Parathyroid adenoma (tissue), 2 donors: ENCODE results near the gene HINFP.
A peak's percentile ranks its signal among the peaks of the same experiment; 100 is the strongest.

Experiments
- H2AFZ ChIP-seq: fragments of 300-600 bp; sonication (generic); one replicate; pipeline ENCODE4 v1.7.0; 2017; ENCODE audit warnings: antibody characterized with exemption, mild to moderate bottlenecking
- H3K27ac ChIP-seq: fragments of 300-600 bp; sonication (generic); one replicate; pipeline ENCODE4 v1.7.0; 2017
- H3K27me3 ChIP-seq: fragments of 300-600 bp; sonication (generic); one replicate; pipeline ENCODE4 v1.7.0; 2017; ENCODE audit warnings: low read length; ENCODE audit not compliant: control insufficient read depth, insufficient read depth
- H3K36me3 ChIP-seq: fragments of 300-600 bp; sonication (generic); one replicate; pipeline ENCODE4 v1.7.0; 2017; ENCODE audit warnings: low read length; ENCODE audit not compliant: control insufficient read depth, insufficient read depth
- H3K4me1 ChIP-seq: fragments of 300-600 bp; sonication (generic); one replicate; pipeline ENCODE4 v1.7.0; 2017; ENCODE audit warnings: control low read depth
- H3K4me2 ChIP-seq: fragments of 300-600 bp; sonication (generic); one replicate; pipeline ENCODE4 v1.7.0; 2017; ENCODE audit warnings: low read length
- H3K4me3 ChIP-seq: fragments of 300-600 bp; sonication (generic); one replicate; pipeline ENCODE4 v1.7.0; 2017; ENCODE audit warnings: low read depth, low read length
- H3K79me2 ChIP-seq: fragments of 300-600 bp; sonication (generic); one replicate; pipeline ENCODE4 v1.7.0; 2017; ENCODE audit warnings: control low read depth
- H3K9ac ChIP-seq: fragments of 300-600 bp; sonication (generic); one replicate; pipeline ENCODE4 v1.7.0; 2017; ENCODE audit warnings: mild to moderate bottlenecking
- H3K9me3 ChIP-seq: fragments of 300-600 bp; sonication (generic); one replicate; pipeline ENCODE4 v1.7.0; 2017; ENCODE audit warnings: low read length; ENCODE audit not compliant: control insufficient read depth
- TF ChIP-seq, protein P1 (sequence below): fragments of 300-600 bp; sonication (generic); IDR thresholded peaks from one replicate; pipeline ENCODE4 v1.7.0; 2017; ENCODE audit warnings: antibody characterized with exemption, mild to moderate bottlenecking
- donor health status: primary hyperparathyroidism.

The HINFP gene

DNA sequence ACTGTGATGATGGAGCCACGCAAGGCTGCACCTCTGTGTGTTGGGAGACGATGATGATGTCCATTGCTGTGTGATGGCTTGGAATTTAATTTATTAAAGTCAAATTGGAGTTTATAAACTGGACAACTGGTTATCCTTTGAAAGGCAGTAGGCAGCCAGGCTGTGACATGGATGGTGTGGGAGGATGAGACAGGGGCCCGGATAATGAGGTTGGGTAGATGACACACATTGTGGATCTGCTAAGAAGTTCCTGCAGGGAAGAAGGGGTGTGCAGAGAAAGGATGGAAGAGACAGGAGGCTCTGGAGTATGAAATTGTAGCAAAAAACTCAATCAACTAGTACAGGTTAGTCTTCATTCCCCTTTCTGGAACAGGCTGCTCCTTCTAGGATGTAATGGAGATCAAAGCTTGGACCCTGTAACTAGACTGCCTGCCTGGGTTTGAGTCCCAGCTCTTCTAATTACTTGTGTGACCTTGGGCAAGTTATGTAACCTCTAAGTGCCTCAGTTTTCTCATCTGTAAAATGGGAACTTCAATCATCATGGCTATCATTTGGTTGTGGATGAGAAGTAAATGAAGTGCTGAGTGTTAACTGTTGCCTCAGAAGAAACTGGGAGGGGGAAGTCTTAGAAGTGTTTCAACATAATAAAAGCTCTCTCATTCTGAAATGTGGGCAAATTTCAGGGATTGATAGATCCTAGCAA is 4.2 kb upstream of the HINFP start:
- H3K27ac ChIP-seq, result no peak overlapping the region
- no peak overlapping the region for H3K9ac ChIP-seq
- H3K4me3 ChIP-seq, result no peak overlapping the region
- TF ChIP-seq, protein P1, sequence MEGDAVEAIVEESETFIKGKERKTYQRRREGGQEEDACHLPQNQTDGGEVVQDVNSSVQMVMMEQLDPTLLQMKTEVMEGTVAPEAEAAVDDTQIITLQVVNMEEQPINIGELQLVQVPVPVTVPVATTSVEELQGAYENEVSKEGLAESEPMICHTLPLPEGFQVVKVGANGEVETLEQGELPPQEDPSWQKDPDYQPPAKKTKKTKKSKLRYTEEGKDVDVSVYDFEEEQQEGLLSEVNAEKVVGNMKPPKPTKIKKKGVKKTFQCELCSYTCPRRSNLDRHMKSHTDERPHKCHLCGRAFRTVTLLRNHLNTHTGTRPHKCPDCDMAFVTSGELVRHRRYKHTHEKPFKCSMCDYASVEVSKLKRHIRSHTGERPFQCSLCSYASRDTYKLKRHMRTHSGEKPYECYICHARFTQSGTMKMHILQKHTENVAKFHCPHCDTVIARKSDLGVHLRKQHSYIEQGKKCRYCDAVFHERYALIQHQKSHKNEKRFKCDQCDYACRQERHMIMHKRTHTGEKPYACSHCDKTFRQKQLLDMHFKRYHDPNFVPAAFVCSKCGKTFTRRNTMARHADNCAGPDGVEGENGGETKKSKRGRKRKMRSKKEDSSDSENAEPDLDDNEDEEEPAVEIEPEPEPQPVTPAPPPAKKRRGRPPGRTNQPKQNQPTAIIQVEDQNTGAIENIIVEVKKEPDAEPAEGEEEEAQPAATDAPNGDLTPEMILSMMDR, result no peak
- no peaks in the 10 kb centered on the region for H3K27me3 ChIP-seq
- H3K9me3 ChIP-seq, result no peaks in the 10 kb centered on the region
- no peaks in the 10 kb centered on the region for H3K36me3 ChIP-seq
- H3K79me2 ChIP-seq, result peaks cover 4% of the 10 kb centered on the region
- no peak overlapping the region for H2AFZ ChIP-seq
- H3K4me2 ChIP-seq, result no peak overlapping the region
- peaks cover 5% of the 10 kb centered on the region for H3K4me1 ChIP-seq

DNA sequence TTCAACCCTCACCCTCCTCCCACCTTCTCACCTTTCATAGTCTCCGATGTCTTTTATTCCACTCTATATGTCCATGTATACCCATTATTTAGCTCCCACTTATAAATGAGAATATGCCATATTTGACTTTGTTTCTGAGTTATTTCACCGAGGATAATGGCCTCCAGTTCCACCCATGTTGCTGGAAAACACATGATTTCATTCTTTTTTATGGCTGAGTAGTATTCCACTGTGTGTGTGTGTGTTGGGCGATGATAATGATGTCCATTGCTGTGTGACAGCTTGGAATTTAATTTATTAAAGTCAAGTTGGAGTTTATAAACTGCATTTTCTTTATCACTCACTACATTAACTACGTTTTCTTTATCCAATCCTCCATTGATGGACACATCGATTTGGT is 3.2 kb upstream of the HINFP start:
- Histone ChIP-seq H3K9me3 (no peaks in the 10 kb centered on the region), H3K27me3 (no peaks in the 10 kb centered on the region), H3K36me3 (no peaks in the 10 kb centered on the region), H3K4me2 (no peak overlapping the region), H3K9ac (no peak overlapping the region), H3K27ac (no peak overlapping the region), H3K4me1 (peaks cover 5% of the 10 kb centered on the region), H2AFZ (no peak overlapping the region), H3K79me2 (peaks cover 10% of the 10 kb centered on the region), H3K4me3 (no peak overlapping the region)
- TF ChIP-seq, protein P1, result no peak

DNA sequence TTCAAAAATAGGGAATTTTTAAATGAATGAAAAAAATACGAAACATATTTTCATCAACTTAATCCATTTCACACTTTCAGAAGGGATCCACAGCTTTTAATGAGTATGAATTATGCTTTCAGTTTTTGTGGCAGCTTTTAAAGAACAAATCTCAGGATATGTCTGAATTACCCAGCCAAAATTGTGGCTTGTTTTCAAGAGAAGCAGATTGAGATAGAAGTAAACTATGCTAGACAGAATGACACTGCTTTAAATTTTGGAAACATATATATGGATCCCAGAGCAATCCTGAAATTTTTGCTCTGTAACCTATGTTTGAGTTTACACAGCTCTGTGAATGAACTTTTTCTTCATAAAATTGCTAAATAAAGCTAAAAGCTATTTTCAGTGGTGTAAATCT is 2.4 kb upstream of the HINFP start:
- H3K4me3 ChIP-seq, result no peak overlapping the region
- peaks cover 5% of the 10 kb centered on the region for H3K4me1 ChIP-seq
- TF ChIP-seq, protein P1, result no peak

DNA sequence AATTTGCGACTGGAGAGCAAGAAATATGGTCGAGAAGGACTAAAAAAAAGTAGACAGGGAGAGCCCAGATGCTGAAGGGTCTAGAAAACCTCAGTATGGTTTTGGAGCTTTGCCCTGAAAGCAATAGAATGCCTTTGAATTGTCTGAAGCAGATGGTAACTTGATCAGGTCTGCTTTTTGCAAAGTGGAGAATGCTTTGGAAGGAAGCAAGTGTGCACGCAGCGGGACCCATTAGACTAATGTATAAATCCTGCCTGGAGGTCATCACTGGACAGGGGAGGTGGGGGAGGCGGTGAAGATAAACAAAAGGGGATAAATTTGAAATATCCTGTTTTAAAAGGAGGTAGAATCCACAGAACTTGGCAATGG is 757 bp upstream of the HINFP start:
- Histone ChIP-seq H3K4me2 (peak overlapping the region; percentile 92), H3K9ac (no peak overlapping the region), H3K79me2 (peaks cover 10% of the 10 kb centered on the region), H3K36me3 (no peaks in the 10 kb centered on the region), H3K27ac (peak overlapping the region; percentile 69), H3K9me3 (no peaks in the 10 kb centered on the region), H3K27me3 (no peaks in the 10 kb centered on the region), H3K4me3 (peak overlapping the region; percentile 81), H3K4me1 (peaks cover 5% of the 10 kb centered on the region), H2AFZ (peak overlapping the region; percentile 74)
- TF ChIP-seq, protein P1, result no peak

More for the DNA sequence above, 2.4 kb upstream of the HINFP start:
- no peak overlapping the region for H3K9ac ChIP-seq
- no peak overlapping the region for H2AFZ ChIP-seq
- no peaks in the 10 kb centered on the region for H3K9me3 ChIP-seq
- peaks cover 10% of the 10 kb centered on the region for H3K79me2 ChIP-seq
- no peaks in the 10 kb centered on the region for H3K36me3 ChIP-seq
- H3K27me3 ChIP-seq, result no peaks in the 10 kb centered on the region
- H3K27ac ChIP-seq, result no peak overlapping the region
- no peak overlapping the region for H3K4me2 ChIP-seq

DNA sequence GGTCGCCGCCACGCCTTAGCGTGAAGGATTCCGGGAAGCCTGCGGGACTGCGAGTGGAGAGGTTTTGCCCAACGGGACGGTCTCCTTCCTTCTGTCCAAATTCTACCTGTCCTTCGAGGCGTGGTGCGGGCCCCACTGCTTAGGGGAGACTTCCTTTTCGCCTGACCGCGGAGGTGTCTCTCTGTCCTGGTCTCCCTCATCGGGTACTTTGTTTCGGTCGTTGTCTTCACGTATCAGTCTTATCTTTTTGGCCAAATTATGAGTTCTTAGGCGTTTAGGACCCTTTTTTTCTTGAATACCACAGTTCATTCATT is 388 bp downstream of the HINFP start:
- H3K9ac ChIP-seq, result no peak overlapping the region
- peaks cover 5% of the 10 kb centered on the region for H3K4me1 ChIP-seq
- peaks cover 10% of the 10 kb centered on the region for H3K79me2 ChIP-seq
- no peaks in the 10 kb centered on the region for H3K36me3 ChIP-seq
- H3K27ac ChIP-seq, result peak overlapping the region; percentile 60
- no peaks in the 10 kb centered on the region for H3K27me3 ChIP-seq
- TF ChIP-seq, protein P1, result no peak
- H3K4me2 ChIP-seq, result peak overlapping the region; percentile 65
- peak overlapping the region; percentile 81 for H3K4me3 ChIP-seq
- H2AFZ ChIP-seq, result peak overlapping the region; percentile 86
- H3K9me3 ChIP-seq, result no peaks in the 10 kb centered on the region
